ENCODE results near the gene SANBR.

Gene SANBR

DNA sequence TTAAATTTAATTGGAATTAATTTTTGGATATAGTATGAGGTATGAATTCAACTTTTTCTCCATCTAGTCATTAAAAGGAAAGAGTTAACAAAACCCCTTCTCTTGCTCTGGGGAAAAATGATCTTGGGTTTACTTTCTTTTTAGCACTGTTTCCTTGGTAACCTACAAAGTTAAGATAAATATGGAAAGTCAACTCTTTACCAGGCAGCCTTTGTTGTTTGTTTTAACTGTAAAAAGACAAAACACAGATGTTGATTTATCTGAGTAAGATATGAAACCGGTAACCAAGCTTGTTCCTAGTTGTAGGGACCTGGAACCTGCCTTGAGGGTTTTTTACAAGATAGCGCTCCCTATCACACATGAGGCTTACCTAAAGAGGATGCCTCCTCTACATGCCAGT lies 10.1 kb upstream of the SANBR start:
- Histone ChIP-seq H3K36me3 (ENCODE audit: insufficient read depth, low read length) (peaks cover 4% of the 10 kb centered on the region; the same call in 1 of the 2 replicates), H3K4me1 (ENCODE audit: insufficient read depth, low read length, poor library complexity, severe bottlenecking) (no peaks in the 10 kb centered on the region), H3K9me2 (replicated peaks; ENCODE audit: low read depth, low read length) (no peaks in the 10 kb centered on the region), H3K9me3 (ENCODE audit: insufficient read depth, low read depth, low read length) (no peaks in the 10 kb centered on the region), H3K4me3 (ENCODE audit: low read length, poor library complexity, severe bottlenecking) (no peak overlapping the region), H3K79me2 (ENCODE audit: insufficient read depth, low read length) (no peaks in the 10 kb centered on the region), H3K9ac (ENCODE audit: low read depth, low read length, poor library complexity, severe bottlenecking) (no peak overlapping the region), H4K20me1 (ENCODE audit: insufficient read depth, low read length, poor library complexity, severe bottlenecking) (no peaks in the 10 kb centered on the region), H2AFZ (ENCODE audit: low read length) (no peak overlapping the region), H3F3A (ENCODE audit: low read depth) (no peaks in the 10 kb centered on the region), H3K4me2 (ENCODE audit: low read depth, low read length, poor library complexity, severe bottlenecking) (no peak overlapping the region), H3K27me3 (ENCODE audit: insufficient read depth, low read length, poor library complexity, severe bottlenecking) (no peaks in the 10 kb centered on the region)
- TF ChIP-seq, protein P1, sequence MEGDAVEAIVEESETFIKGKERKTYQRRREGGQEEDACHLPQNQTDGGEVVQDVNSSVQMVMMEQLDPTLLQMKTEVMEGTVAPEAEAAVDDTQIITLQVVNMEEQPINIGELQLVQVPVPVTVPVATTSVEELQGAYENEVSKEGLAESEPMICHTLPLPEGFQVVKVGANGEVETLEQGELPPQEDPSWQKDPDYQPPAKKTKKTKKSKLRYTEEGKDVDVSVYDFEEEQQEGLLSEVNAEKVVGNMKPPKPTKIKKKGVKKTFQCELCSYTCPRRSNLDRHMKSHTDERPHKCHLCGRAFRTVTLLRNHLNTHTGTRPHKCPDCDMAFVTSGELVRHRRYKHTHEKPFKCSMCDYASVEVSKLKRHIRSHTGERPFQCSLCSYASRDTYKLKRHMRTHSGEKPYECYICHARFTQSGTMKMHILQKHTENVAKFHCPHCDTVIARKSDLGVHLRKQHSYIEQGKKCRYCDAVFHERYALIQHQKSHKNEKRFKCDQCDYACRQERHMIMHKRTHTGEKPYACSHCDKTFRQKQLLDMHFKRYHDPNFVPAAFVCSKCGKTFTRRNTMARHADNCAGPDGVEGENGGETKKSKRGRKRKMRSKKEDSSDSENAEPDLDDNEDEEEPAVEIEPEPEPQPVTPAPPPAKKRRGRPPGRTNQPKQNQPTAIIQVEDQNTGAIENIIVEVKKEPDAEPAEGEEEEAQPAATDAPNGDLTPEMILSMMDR (conservative IDR thresholded peaks at IDR 0.05; ENCODE audit: low read length) = no peak
- no peak for TF ChIP-seq EZH2phosphoT487 (IDR thresholded peaks at IDR 0.05; ENCODE audit: borderline replicate concordance)

DNA sequence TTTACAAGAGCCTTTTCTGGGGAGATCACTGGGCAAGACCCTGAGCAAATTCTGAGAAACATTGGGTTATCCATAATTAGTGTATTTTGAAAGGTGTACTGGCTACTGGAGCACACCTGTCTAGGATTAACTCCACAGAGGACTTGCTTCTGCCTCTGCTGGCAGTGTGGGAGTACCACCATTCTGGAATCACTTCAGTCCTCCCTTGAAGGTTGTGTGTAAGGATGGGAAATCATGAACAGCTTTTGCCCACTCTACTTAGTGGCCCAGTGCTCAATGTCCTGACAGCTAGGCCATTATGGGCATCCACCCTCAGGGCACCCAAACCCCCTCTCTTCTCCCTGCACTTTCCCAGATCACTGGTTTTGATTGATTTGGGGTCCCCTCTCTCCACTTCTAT lies 8.1 kb upstream of the SANBR start:
- no peaks in the 10 kb centered on the region for H4K20me1 ChIP-seq (ENCODE audit: insufficient read depth, low read length, poor library complexity, severe bottlenecking)
- H3K36me3 ChIP-seq (ENCODE audit: insufficient read depth, low read length) = no peaks in the 10 kb centered on the region
- no peaks in the 10 kb centered on the region for H3K4me1 ChIP-seq (ENCODE audit: insufficient read depth, low read length, poor library complexity, severe bottlenecking)
- H2AFZ ChIP-seq (ENCODE audit: low read length) = no peak overlapping the region
- no peak overlapping the region for H3K9ac ChIP-seq (ENCODE audit: low read depth, low read length, poor library complexity, severe bottlenecking)
- no peaks in the 10 kb centered on the region for H3K79me2 ChIP-seq (ENCODE audit: insufficient read depth, low read length)
- no peaks in the 10 kb centered on the region for H3F3A ChIP-seq (ENCODE audit: low read depth)
- no peaks in the 10 kb centered on the region for H3K9me3 ChIP-seq (ENCODE audit: insufficient read depth, low read depth, low read length)
- TF ChIP-seq, protein P1 (conservative IDR thresholded peaks at IDR 0.05; ENCODE audit: low read length) = no peak
- TF ChIP-seq EZH2phosphoT487 (IDR thresholded peaks at IDR 0.05; ENCODE audit: borderline replicate concordance) = no peak
- no peaks in the 10 kb centered on the region for H3K9me2 ChIP-seq (replicated peaks; ENCODE audit: low read depth, low read length)
- no peaks in the 10 kb centered on the region for H3K27me3 ChIP-seq (ENCODE audit: insufficient read depth, low read length, poor library complexity, severe bottlenecking)
- no peak overlapping the region for H3K4me3 ChIP-seq (ENCODE audit: low read length, poor library complexity, severe bottlenecking)
- no peak overlapping the region for H3K4me2 ChIP-seq (ENCODE audit: low read depth, low read length, poor library complexity, severe bottlenecking)

DNA sequence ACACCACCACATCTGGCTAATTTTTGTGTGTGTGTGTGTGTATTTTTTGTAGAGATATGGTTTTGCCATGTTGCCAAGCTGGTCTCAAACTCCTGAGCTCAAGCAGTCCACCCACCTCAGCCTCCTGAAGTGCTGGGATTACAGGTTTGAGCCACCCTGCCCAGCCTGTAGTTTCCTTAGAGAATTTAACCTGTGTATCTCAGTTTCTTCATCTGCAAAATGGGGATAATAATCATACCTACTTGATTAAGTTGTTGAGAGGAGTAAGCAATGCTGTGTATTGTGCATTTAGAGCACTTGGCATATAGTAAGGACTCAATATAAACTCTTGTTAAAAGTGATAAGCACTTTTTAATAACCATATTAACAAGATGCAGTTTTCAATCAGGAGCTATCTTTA lies 6.3 kb upstream of the SANBR start:
- H3F3A ChIP-seq (ENCODE audit: low read depth) = no peaks in the 10 kb centered on the region
- TF ChIP-seq EZH2phosphoT487 (IDR thresholded peaks at IDR 0.05; ENCODE audit: borderline replicate concordance) = no peak
- TF ChIP-seq, protein P1 (conservative IDR thresholded peaks at IDR 0.05; ENCODE audit: low read length) = no peak

More for the DNA sequence above, 6.3 kb upstream of the SANBR start:
- H3K4me3 ChIP-seq (ENCODE audit: low read length, poor library complexity, severe bottlenecking) = no peak overlapping the region
- no peak overlapping the region for H3K9ac ChIP-seq (ENCODE audit: low read depth, low read length, poor library complexity, severe bottlenecking)
- no peak overlapping the region for H2AFZ ChIP-seq (ENCODE audit: low read length)
- H3K36me3 ChIP-seq (ENCODE audit: insufficient read depth, low read length) = no peaks in the 10 kb centered on the region
- no peaks in the 10 kb centered on the region for H3K9me3 ChIP-seq (ENCODE audit: insufficient read depth, low read depth, low read length)
- H3K27me3 ChIP-seq (ENCODE audit: insufficient read depth, low read length, poor library complexity, severe bottlenecking) = no peaks in the 10 kb centered on the region
- H4K20me1 ChIP-seq (ENCODE audit: insufficient read depth, low read length, poor library complexity, severe bottlenecking) = no peaks in the 10 kb centered on the region
- no peaks in the 10 kb centered on the region for H3K9me2 ChIP-seq (replicated peaks; ENCODE audit: low read depth, low read length)
- H3K4me2 ChIP-seq (ENCODE audit: low read depth, low read length, poor library complexity, severe bottlenecking) = no peak overlapping the region
- no peaks in the 10 kb centered on the region for H3K4me1 ChIP-seq (ENCODE audit: insufficient read depth, low read length, poor library complexity, severe bottlenecking)
- H3K79me2 ChIP-seq (ENCODE audit: insufficient read depth, low read length) = no peaks in the 10 kb centered on the region

All from Loucy (cell line).